HFFc6 (cell line): Measurements from ENCODE around the gene SMOC2. TPM values are rescaled to one million over a fixed set of nuclear protein-coding genes. Genes with fewer than 3 reads are reported as not detected.

Source experiments
- DNase-seq: peaks from one replicate; pipeline ENCODE4 v3.0.0-alpha.2; 2018
- H3K27ac Mint-ChIP-seq: 2 replicates; pipeline ENCODE4 v1.8.0; 2020; ENCODE audit warnings: mild to moderate bottlenecking, mixed read lengths
- H3K27me3 Mint-ChIP-seq: 2 replicates; pipeline ENCODE4 v1.8.0; 2021; ENCODE audit warnings: mild to moderate bottlenecking, moderate library complexity, mixed read lengths; ENCODE audit not compliant: insufficient read depth
- H3K36me3 Mint-ChIP-seq: 2 replicates; pipeline ENCODE4 v1.8.0; 2021; ENCODE audit warnings: low read depth, mixed read lengths
- H3K4me1 Mint-ChIP-seq: 2 replicates; pipeline ENCODE4 v1.8.0; 2020; ENCODE audit warnings: low read depth, mixed read lengths
- H3K4me3 Mint-ChIP-seq: 2 replicates; pipeline ENCODE4 v1.8.0; 2020; ENCODE audit warnings: mild to moderate bottlenecking, moderate library complexity, mixed read lengths
- H3K9me3 Mint-ChIP-seq: 2 replicates; pipeline ENCODE4 v1.8.0; 2020; ENCODE audit warnings: mild to moderate bottlenecking, mixed read lengths
- CTCF ChIP-seq: fragments of 200-600 bp; sonication (generic); IDR thresholded peaks from 2 replicates; pipeline ENCODE4 v1.5.0; 2021; ENCODE audit warnings: antibody characterized with exemption, mild to moderate bottlenecking
- total RNA-seq, 6 experiments: library from RNA; stranded (reverse); fragmentation: NEBNext Ultra II Directional; extraction: Animal tissue kit (Norgen Biotek cat#: 25700); gene quantifications; 2 replicates in 1 of 6; 3 replicates in 5 of 6; pipeline ENCODE4 v1.2.3, GENCODE V29; 2021

SMOC2 gene
- total RNA-seq, 6 experiments from 2014 or later, result not detected

- no peak for DNase-seq
- Mint-ChIP-seq H3K27ac (no peak overlapping the region), H3K4me1 (no peaks in the 10 kb centered on the region), H3K9me3 (peaks cover 34% of the 10 kb centered on the region), H3K27me3 (no peaks in the 10 kb centered on the region), H3K4me3 (no peak overlapping the region), H3K36me3 (peaks cover 4% of the 10 kb centered on the region; the same call in 1 of the 2 replicates)
- TF ChIP-seq CTCF, result no peak
Measured at GRCh38 chr6:168714547-168715260, 273.7 kb downstream of the SMOC2 start.

- no peak for DNase-seq
- Mint-ChIP-seq H3K4me3 (no peak overlapping the region), H3K27me3 (no peaks in the 10 kb centered on the region), H3K27ac (no peak overlapping the region), H3K4me1 (no peaks in the 10 kb centered on the region), H3K9me3 (peaks cover 33% of the 10 kb centered on the region), H3K36me3 (peaks cover 4% of the 10 kb centered on the region; the same call in 1 of the 2 replicates)
- no peak for TF ChIP-seq CTCF
Measured at GRCh38 chr6:168715643-168716481, 274.9 kb downstream of the SMOC2 start.

GRCh38 chr6:168716581-168716980 is 275.6 kb downstream of the SMOC2 start:
- Mint-ChIP-seq H3K27me3 (no peaks in the 10 kb centered on the region), H3K36me3 (peaks cover 4% of the 10 kb centered on the region; the same call in 1 of the 2 replicates)

GRCh38 chr6:168717491-168717890 is 276.5 kb downstream of the SMOC2 start:
- Mint-ChIP-seq H3K36me3 (peaks cover 4% of the 10 kb centered on the region; the same call in 1 of the 2 replicates), H3K27me3 (no peaks in the 10 kb centered on the region), H3K4me3 (no peak overlapping the region), H3K4me1 (no peaks in the 10 kb centered on the region), H3K9me3 (peaks cover 31% of the 10 kb centered on the region), H3K27ac (no peak overlapping the region)
- no peak for TF ChIP-seq CTCF
- DNase-seq, result no peak

More at GRCh38 chr6:168716581-168716980, 275.6 kb downstream of the SMOC2 start:
- H3K4me1 Mint-ChIP-seq, result no peaks in the 10 kb centered on the region
- no peak for DNase-seq
- no peak overlapping the region for H3K4me3 Mint-ChIP-seq
- no peak overlapping the region for H3K27ac Mint-ChIP-seq
- TF ChIP-seq CTCF, result no peak
- peaks cover 29% of the 10 kb centered on the region for H3K9me3 Mint-ChIP-seq

Other genes with a start within 250 kb of the SMOC2 start
- not detected for gene DACT2, start 121.4 kb upstream of the SMOC2 start, total RNA-seq